HepG2 (cell line): ENCODE results near the gene RGS19. TPM values are rescaled to one million over a fixed set of nuclear protein-coding genes. Genes with fewer than 3 reads are reported as not detected.

ENCODE experiments used
- CENPT ChIP-seq: sonication (generic); formaldehyde crosslinking; IDR thresholded peaks from 2 replicates; pipeline ENCODE4 v1.8.0; 2022; ENCODE audit warnings: low read depth, mild to moderate bottlenecking, moderate library complexity, missing genetic modification reagents
- CENPX ChIP-seq: sonication (generic); formaldehyde crosslinking; IDR thresholded peaks from 2 replicates; pipeline ENCODE4 v1.9.0; 2021; ENCODE audit warnings: mild to moderate bottlenecking, missing genetic modification reagents, moderate library complexity
- ETV5 ChIP-seq: IDR thresholded peaks from 2 replicates; pipeline ENCODE4 v1.6.1; 2018; ENCODE audit warnings: missing biosample characterization, missing genetic modification reagents, inconsistent platforms, borderline replicate concordance
- FOSL1 ChIP-seq: sonication (generic); formaldehyde crosslinking; IDR thresholded peaks from 2 replicates; pipeline ENCODE4 v1.9.0; 2021; ENCODE audit warnings: missing genetic modification reagents, borderline replicate concordance
- HDAC2 ChIP-seq: sonication (generic); formaldehyde crosslinking; IDR thresholded peaks from 2 replicates; pipeline ENCODE4 v1.4.0; 2020; ENCODE audit warnings: missing genetic modification reagents
- KDM5B ChIP-seq: sonication (generic); formaldehyde crosslinking; IDR thresholded peaks from 2 replicates; pipeline ENCODE4 v1.4.0; 2020; ENCODE audit warnings: missing genetic modification reagents, mild to moderate bottlenecking, borderline replicate concordance
- KLF9 ChIP-seq: IDR thresholded peaks from 2 replicates; pipeline ENCODE4 v1.6.1; 2016; ENCODE audit warnings: low read depth
- MAFG ChIP-seq: sonication (generic); formaldehyde crosslinking; IDR thresholded peaks from 2 replicates; pipeline ENCODE4 v1.5.1; 2020; ENCODE audit warnings: mild to moderate bottlenecking, missing genetic modification reagents
- NCOA2 ChIP-seq: sonication (generic); formaldehyde crosslinking; IDR thresholded peaks from 2 replicates; pipeline ENCODE4 v1.8.0; 2022; ENCODE audit warnings: inconsistent platforms
- SIX1 ChIP-seq: sonication (generic); formaldehyde crosslinking; IDR thresholded peaks from 2 replicates; pipeline ENCODE4 v1.4.0; 2020; ENCODE audit warnings: missing genetic modification reagents, borderline replicate concordance
- SMARCE1 ChIP-seq: fragments of 450-650 bp; IDR thresholded peaks from 2 replicates; pipeline ENCODE4 v1.6.1; 2017; ENCODE audit warnings: borderline replicate concordance
- SOX5 ChIP-seq: IDR thresholded peaks from 2 replicates; pipeline ENCODE4 v1.6.1; 2016; ENCODE audit warnings: borderline replicate concordance
- SP2 ChIP-seq: sonication (generic); formaldehyde crosslinking; IDR thresholded peaks from 2 replicates; pipeline ENCODE4 v1.5.1; 2020; ENCODE audit warnings: mild to moderate bottlenecking, missing genetic modification reagents
- THAP8 ChIP-seq: sonication (generic); formaldehyde crosslinking; IDR thresholded peaks from 2 replicates; pipeline ENCODE4 v1.5.1; 2020; ENCODE audit warnings: missing genetic modification reagents, mild to moderate bottlenecking, borderline replicate concordance
- UBTF ChIP-seq: sonication (generic); formaldehyde crosslinking; IDR thresholded peaks from 2 replicates; pipeline ENCODE4 v1.4.0; 2020; ENCODE audit warnings: mild to moderate bottlenecking, missing genetic modification reagents
- ZFP62 ChIP-seq: sonication (generic); formaldehyde crosslinking; IDR thresholded peaks from 2 replicates; pipeline ENCODE4 v1.4.0; 2020; ENCODE audit warnings: missing genetic modification reagents
- ZNF337 ChIP-seq: sonication (generic); formaldehyde crosslinking; IDR thresholded peaks from 2 replicates; pipeline ENCODE4 v1.5.1; 2020; ENCODE audit warnings: missing genetic modification reagents, low read depth, mild to moderate bottlenecking, borderline replicate concordance
- ZNF33B ChIP-seq: sonication (generic); formaldehyde crosslinking; IDR thresholded peaks from 2 replicates; pipeline ENCODE4 v1.5.1; 2020; ENCODE audit warnings: mild to moderate bottlenecking, missing genetic modification reagents
- ZNF672 ChIP-seq: sonication (generic); formaldehyde crosslinking; IDR thresholded peaks from 2 replicates; pipeline ENCODE4 v1.8.1; 2022; ENCODE audit warnings: missing genetic modification reagents
- polyA plus RNA-seq, 8 experiments: library from polyadenylated mRNA; depleted of rRNA in 3 of 8; stranded (reverse) in 7 of 8; unstranded in 1 of 8; fragments of >200 nt; fragmentation: Illumina TruSeq in 4 of 8; extraction: Trizol in 4 of 8; gene quantifications; 2 replicates each; pipeline versions ENCODE4 v1.2.1 to v1.2.3, GENCODE V29; 2011 to 2016; ENCODE audit warnings: low read depth in 4 of 8, missing spikeins in 1 of 8, mixed read lengths in 1 of 8; ENCODE audit not compliant: insufficient read depth in 1 of 8
- total RNA-seq, 5 experiments: library from RNA; depleted of rRNA; stranded (reverse); fragments of >200 nt; fragmentation: Illumina TruSeq; extraction: Trizol; gene quantifications; 2 replicates each; pipeline ENCODE4 v1.2.3, GENCODE V29; 2016; ENCODE audit warnings: low read depth in 1 of 5
- TF ChIP-seq, protein P1 (sequence below): sonication (generic); formaldehyde crosslinking; IDR thresholded peaks from 2 replicates; pipeline ENCODE4 v1.4.0; 2020; ENCODE audit warnings: missing genetic modification reagents
- TF ChIP-seq, protein P2 (sequence below): sonication (generic); formaldehyde crosslinking; IDR thresholded peaks from 2 replicates; pipeline ENCODE4 v1.5.1; 2020; ENCODE audit warnings: missing genetic modification reagents, mild to moderate bottlenecking, borderline replicate concordance

Gene RGS19
- total and polyA plus RNA-seq, 2 of the 13 experiments (the other 11 are each of a cell fraction or from before 2014, with no cell fraction given): 10.7 to 11.9 TPM

DNA sequence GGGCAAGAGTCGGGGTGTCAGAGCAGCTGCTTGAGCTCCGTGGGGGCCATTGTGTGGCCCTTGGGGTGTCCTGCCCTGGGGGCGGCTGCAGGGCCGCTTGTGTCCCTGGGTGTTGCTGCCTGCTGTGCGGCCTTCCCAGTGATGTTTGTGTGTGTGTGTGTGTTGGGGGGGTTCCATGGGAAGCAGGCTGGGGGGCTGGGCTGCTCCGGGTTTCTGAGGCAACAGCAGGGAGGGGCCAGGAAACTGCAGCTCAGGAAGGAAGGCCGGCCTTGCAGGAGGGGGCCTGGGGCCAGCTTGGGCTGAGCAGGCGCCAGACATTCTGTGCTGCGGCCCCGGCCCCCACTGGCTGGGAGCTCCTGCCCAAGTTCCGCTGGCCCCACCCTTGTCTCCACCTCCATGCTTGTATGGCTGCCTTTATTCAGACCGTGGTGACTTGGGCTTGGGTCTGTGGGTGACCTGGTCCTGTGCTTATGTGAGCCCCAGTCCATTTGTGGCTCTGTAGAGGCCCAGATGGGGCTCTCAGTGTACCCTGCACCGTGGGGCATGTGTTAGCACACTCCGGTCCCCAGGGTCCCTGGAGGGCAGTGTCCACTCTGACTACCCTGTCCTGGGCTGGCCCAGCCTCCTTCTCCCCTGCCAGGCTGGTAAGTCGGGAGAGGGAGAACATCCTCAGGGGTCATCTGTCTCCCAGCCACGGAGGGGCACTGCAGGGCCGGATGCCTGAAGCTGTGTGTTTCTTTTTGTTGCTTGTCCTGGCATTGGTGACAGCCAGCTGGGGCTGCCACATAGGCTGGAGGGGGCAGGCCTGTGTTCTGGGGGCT, 25.3 kb downstream of the RGS19 start (continued):
- TF ChIP-seq FOSL1 (CRISPR knock-in tag): no peak
- peak; percentile 84 for TF ChIP-seq KDM5B (CRISPR knock-in tag)
- 0 out of 2 replicates have a peak, but pooled peaks have one; percentile 34 for TF ChIP-seq ZNF337 (CRISPR knock-in tag)
- no peak for TF ChIP-seq SMARCE1
- peak; percentile 81 for TF ChIP-seq ETV5 (CRISPR knock-in tag)
- TF ChIP-seq CENPX (CRISPR knock-in tag): no peak
- TF ChIP-seq UBTF: peak; percentile 85
- peak; percentile 85 for TF ChIP-seq HDAC2 (CRISPR knock-in tag)
- peak; percentile 88; the same call in 1 of the 2 replicates for TF ChIP-seq CENPT
- no peak for TF ChIP-seq ZFP62
- no peak for TF ChIP-seq SIX1 (CRISPR knock-in tag)
- TF ChIP-seq, protein P1, sequence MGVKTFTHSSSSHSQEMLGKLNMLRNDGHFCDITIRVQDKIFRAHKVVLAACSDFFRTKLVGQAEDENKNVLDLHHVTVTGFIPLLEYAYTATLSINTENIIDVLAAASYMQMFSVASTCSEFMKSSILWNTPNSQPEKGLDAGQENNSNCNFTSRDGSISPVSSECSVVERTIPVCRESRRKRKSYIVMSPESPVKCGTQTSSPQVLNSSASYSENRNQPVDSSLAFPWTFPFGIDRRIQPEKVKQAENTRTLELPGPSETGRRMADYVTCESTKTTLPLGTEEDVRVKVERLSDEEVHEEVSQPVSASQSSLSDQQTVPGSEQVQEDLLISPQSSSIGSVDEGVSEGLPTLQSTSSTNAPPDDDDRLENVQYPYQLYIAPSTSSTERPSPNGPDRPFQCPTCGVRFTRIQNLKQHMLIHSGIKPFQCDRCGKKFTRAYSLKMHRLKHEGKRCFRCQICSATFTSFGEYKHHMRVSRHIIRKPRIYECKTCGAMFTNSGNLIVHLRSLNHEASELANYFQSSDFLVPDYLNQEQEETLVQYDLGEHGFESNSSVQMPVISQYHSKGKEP: no peak
- peak; percentile 46 for TF ChIP-seq NCOA2
- TF ChIP-seq ZNF33B (CRISPR knock-in tag): no peak
- no peak; the same call in 1 of the 2 replicates for TF ChIP-seq SOX5 (CRISPR knock-in tag)
- TF ChIP-seq KLF9: peak; percentile 89; the same call in 1 of the 2 replicates
- TF ChIP-seq, protein P2, sequence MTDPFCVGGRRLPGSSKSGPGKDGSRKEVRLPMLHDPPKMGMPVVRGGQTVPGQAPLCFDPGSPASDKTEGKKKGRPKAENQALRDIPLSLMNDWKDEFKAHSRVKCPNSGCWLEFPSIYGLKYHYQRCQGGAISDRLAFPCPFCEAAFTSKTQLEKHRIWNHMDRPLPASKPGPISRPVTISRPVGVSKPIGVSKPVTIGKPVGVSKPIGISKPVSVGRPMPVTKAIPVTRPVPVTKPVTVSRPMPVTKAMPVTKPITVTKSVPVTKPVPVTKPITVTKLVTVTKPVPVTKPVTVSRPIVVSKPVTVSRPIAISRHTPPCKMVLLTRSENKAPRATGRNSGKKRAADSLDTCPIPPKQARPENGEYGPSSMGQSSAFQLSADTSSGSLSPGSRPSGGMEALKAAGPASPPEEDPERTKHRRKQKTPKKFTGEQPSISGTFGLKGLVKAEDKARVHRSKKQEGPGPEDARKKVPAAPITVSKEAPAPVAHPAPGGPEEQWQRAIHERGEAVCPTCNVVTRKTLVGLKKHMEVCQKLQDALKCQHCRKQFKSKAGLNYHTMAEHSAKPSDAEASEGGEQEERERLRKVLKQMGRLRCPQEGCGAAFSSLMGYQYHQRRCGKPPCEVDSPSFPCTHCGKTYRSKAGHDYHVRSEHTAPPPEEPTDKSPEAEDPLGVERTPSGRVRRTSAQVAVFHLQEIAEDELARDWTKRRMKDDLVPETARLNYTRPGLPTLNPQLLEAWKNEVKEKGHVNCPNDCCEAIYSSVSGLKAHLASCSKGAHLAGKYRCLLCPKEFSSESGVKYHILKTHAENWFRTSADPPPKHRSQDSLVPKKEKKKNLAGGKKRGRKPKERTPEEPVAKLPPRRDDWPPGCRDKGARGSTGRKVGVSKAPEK (CRISPR knock-in tag): peak; percentile 92; the same call in 1 of the 2 replicates
- no peak for TF ChIP-seq THAP8 (CRISPR knock-in tag)
- no peak for TF ChIP-seq MAFG (CRISPR knock-in tag)
- no peak; the same call in 1 of the 2 replicates for TF ChIP-seq SP2 (CRISPR knock-in tag)
- no peak for TF ChIP-seq ZNF672 (CRISPR knock-in tag)
